Left forelimb (tissue), 1 donor: ENCODE measurements around the gene FOXO3.
"Not testable (repeated sequence)": the region's sequence is repeated elsewhere in the genome, so short reads cannot be mapped to it uniquely, and the experiment has no call there.

Source experiments
- DNase-seq: peaks from one replicate; pipeline ENCODE4 v3.0.0-alpha.2; 2018; ENCODE audit warnings: low spot score

The FOXO3 gene

GRCh38 chr6:108661982-108662381 lies 101.3 kb downstream of the FOXO3 start:
- DNase-seq: no peak

DNA sequence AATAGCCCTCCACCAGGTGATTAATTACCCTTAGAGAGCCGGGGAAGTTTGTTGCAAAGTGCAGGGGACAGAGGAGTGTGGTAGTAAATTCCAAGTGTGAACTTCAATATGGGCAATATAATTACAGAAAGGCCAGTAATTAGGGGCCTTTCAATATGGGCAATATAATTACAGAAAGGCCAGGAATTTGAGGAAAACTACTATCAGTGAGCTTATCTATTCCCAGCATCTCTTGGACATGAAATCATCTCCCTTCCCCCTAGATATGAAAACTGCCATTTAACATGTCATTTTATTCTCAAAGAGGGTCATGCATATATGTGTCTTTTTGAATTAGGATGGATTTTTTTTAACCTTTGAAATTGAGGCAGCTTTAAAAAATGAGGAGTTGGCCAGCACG lies 102.0 kb downstream of the FOXO3 start:
- DNase-seq: no peak

- DNase-seq: not testable (repeated sequence)
These were observed 102.9 kb downstream of the FOXO3 start for GRCh38 chr6:108663494-108664064.

DNA sequence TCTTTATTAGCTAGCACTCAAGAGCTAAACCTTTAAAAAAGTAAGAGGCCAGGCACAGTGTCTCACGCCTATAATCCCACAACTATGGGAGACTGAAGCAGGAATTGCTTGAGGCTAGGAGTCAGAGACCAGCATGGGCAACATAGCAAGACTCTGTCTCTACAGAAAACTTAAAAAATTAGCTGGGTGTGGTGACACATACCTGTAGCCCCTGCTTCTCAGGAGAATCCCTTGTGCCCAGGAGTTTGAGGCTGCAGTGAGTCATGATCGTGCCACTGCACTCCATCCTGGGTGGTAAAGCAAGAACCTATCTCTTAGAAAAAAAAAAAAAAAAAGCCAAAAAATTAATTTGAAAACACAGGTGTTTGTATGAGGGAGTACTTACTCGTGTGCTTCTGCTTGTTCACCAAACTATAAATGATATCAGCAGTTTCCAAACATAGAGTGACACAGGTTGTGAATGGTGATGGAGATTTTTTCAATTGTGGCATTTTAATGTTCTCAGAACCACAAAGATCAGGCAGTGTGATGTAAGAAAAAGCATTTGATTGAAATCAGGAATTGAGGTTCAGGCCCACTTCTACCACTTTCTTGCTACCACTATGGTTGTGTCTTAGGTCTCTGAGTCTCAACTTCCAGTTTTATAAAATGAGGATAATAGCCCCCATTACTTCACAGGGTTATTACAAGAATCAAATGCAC lies 104.9 kb downstream of the FOXO3 start:
- DNase-seq: no peak

DNA sequence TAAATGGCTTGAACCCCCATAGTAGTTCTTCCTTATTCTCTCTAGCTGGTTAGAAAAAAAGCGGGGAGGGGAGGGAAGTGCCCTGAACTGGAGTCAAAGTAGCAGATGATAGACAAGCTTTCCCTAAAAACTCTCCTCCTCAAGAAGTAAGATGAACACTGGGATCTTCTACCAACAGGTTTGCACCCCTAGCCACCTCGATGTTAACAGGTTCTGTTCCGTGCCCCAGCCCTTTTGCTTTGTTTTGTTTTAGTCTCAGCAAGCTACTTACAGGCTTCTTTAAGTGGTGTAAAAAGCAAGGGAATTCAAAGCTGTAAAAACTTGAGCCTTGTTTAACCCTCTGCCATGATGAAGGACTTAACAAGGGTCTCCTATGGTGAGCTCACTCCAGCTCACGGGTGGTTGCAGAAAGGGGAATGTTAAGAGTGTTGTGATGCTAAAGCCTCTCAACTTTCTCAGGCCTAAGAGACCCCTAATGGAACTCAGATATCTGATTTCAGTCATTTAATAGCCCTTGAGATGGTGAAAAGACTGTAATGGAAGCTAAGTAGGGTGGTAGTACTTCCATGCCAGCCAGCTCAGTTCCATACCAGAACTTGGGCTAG lies 106.0 kb downstream of the FOXO3 start:
- no peak for DNase-seq

DNA sequence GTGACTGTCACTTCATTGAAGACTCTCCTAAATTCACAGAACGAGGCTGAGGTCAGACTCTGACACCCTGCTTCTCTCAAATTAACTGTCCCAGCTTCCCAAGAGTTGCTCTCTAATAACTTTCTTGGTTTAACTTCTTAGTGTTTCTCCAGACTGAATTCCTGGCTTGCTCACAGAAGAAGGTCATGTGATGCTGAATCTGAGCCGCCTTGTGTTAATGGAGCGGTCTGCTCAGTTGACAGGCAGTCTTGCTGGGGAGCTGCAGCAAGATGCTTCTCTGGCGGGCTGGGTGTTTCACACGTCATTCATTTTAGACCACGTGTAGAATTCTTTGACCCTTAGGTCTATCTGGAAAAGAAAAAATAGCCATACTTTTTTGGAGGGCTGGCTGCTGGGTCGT lies 107.3 kb downstream of the FOXO3 start:
- DNase-seq: no peak

GRCh38 chr6:108669673-108670072 lies 109.0 kb downstream of the FOXO3 start:
- DNase-seq: no peak

DNA sequence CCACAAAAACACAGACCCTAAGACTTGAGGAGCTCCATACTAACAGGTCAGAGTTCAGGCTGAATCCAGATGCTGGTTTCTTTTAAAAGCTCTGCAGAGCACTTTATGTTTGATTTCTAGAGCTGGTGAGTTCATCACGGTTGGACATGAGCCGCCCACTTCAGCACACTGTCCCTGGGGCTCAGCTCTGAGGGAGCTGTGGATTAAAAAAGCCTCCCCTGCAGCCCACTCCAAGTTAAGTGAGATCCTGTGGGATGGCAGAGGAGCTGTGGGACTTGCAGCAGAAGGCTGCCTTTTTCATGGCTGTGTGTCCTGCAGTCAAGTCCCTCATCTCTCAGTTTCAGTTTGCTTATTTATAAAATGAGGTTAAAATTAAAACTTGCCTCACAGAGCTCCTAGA lies 110.5 kb downstream of the FOXO3 start:
- DNase-seq: no peak

GRCh38 chr6:108671790-108672189 lies 111.1 kb downstream of the FOXO3 start:
- no peak for DNase-seq

DNA sequence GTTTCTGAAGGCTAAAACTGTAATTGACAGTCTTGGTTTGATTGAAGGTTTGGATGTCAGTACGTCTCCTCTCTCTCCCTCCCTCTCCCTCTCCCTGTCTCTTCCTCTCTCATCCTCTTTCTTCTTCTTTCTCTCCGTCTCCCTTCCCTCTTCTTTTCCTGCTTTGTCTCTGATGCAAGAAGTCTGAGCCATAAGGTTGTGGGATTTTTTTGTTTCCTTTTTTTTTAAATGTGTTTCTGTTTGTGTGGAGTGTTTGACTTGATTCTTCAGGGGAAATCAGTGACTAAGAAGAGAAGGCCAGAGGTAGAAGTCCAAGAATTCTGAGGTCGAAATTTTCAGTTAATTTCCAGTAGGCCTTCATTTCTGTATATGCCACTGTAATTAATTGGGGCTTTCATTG lies 111.9 kb downstream of the FOXO3 start:
- DNase-seq: no peak

GRCh38 chr6:108673153-108673552 lies 112.4 kb downstream of the FOXO3 start:
- no peak for DNase-seq

DNA sequence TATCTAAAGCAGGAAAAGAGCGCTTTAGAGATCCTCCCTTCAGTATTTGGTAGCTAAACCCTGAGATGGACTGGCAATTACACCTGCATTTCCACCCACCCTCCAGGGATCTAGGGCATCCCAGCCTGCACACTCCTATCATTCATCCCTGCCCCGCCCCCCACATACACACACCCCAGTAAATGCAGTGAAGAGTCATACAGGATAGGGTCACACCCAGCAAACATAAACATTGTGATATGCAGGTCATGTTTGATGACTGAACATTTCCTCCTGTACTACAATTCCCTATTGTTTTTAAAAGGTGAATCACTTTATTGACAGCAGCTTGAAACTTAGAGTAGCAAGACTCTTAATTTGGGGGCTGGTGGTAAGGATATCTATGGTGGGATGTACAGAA lies 112.9 kb downstream of the FOXO3 start:
- no peak for DNase-seq

DNA sequence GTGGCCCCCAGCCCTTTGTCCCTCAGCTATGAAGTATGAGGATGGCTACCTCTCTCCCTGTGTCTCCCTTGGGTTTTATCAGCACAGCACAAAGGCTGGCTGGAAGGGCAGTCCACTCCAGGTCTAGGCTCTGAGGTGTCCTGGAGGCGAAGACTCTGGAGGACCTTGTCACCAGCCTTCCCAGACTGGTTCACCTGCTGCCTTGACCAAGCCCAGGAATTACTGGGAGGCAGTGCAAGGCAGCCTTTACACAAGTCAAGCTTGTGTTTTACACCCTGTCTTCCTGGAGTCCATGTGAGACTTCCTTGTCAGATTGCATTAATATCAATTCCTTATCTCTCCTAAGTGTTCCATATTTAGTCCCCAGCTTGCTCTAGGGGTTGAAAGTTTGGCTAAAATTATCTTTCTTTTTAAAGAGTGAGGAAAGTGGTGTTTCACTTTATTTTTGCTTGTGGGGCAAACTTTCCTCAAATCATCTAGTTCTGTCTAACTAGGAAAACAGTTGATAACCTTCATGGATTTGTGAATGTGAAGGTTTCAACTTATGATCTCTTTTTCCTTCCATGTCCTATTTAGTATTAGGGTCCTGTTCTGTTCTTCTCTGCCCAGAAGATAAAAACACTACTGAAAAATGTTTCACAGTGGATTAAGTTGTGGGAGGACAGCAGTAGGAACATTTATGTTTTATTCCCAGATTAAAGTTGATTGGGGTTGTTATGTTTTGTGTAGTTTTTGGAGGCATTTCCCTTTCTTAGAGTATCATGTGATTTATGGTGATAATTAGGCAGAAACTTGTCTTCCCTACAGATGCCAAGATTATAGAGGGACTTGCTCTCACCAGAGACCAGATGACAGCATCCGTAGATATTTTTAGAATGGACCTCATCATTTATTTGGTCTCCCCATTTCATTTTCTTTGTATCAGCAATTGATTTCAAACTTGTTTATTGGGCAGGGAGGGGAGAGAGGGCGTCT lies 114.8 kb downstream of the FOXO3 start:
- DNase-seq: no peak

DNA sequence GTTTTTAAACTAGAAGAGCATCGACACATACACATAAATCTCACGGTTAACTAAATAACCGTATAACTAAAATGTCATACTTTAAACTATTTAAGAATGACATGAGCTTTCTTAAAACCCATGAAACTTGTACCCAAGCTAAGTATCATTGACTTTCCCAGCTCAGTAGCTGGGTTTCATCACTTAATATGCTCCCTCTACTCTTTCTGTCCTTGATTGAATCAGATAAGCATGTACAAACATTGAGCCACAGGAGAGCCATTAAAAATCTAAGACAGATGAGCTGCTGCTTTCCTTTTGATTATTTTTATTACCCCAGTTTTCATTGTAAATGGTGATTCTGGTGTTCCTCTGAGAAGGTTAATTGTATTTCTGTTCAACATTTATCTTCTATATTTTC lies 115.8 kb downstream of the FOXO3 start:
- DNase-seq: no peak

- no peak for DNase-seq
These were observed 116.6 kb downstream of the FOXO3 start for GRCh38 chr6:108677357-108677756.

DNA sequence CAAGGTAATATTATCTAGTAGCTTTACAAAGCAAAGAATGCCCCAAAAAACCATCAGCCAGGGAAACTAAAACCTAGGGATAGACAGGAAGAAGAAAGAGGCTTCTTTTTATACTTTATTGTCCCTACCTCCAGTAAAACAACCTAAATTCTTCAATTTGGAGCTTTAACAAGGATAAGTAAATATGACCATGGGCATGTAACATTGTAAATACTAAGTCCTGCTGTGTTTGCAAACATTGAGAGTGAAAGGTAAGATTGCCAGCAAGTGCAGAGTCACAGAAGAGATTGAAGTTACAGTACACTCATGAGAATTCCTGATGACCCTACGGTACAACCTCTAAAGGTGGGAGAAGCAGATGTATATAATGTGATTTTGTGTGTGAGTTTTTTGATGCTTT lies 117.2 kb downstream of the FOXO3 start:
- DNase-seq: no peak

DNA sequence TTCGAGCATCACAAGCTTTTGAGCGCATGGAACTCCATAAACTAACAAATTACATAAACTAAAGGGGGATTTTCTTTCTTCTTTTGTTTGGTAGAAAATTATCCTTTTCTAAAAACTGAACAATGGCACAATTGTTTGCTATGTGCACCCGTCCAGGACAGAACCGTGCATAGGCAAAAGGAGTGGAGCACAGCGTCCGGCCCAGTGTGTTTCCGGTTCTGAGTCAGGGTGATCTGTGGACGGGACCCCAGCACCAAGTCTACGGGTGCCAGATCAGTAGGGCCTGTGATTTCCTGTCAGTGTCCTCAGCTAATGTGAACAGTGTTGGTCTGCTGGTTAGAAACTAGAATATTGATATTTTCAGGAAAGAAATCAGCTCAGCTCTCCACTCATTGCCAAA lies 119.6 kb downstream of the FOXO3 start:
- DNase-seq: not testable (repeated sequence)

DNA sequence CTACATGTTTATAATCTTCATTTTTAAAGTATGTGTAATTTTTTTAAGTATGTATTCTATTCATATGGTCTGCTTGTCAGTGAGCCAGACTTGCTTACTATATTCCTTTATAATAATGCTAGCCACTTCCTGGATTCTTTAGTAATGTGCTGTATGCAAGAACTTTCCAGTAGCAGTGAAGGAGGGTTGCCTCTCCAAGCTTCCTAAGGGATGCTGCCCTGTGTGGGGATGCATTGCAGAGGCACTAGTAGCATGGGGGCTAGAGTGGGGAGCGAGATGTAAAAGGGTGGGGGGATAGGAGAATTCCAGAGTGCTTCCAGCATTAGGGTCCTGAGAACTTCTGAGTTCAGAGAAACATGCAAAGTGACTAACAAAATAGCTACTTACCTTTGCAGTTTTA lies 121.0 kb downstream of the FOXO3 start:
- DNase-seq: not testable (repeated sequence)

- not testable (repeated sequence) for DNase-seq
These were observed 121.8 kb downstream of the FOXO3 start for GRCh38 chr6:108682383-108683119.

GRCh38 chr6:108683976-108684375 lies 123.3 kb downstream of the FOXO3 start:
- DNase-seq: not testable (repeated sequence)

- no peak for DNase-seq
These were observed 124.1 kb downstream of the FOXO3 start for GRCh38 chr6:108684771-108685329.
